Measurements from ENCODE around the gene COL5A2. TPM values are rescaled to one million over a fixed set of nuclear protein-coding genes. Genes with fewer than 3 reads are reported as not detected.

Gene COL5A2
- total RNA-seq, 3 donors from 2014 or later: 4.5 to 58.5 (median 31.8) TPM

DNA sequence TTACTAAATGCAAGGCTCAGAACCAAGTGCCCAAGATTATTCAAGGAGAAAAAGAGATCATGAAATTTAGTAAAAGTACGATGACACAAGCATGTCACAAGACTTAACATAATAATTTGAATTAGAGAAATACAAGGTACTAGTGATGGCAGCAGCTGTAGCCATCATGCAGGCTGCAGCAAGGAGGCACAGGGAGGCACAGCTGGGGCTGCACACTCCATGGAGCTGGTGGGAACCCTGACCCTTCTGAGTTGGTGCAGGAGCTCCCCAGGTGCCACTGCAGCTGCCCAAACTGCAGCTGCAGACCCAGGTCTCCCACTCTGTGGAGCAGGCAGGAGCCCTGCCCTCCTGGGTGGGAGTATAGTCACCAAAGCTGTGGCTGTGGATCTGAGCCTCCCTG, 159.4 kb downstream of the COL5A2 start:
- Histone ChIP-seq H3K9me3 (no peaks in the 10 kb centered on the region), H3K36me3 (ENCODE audit: low read depth) (no peaks in the 10 kb centered on the region), H3K4me3 (no peak overlapping the region), H3K4me1 (ENCODE audit: low read depth) (no peaks in the 10 kb centered on the region)
- ATAC-seq (no peak), DNase-seq (no peak)
- intact Hi-C loops (cut with DNase I, micrococcal nuclease): no loop called here
- TF ChIP-seq, protein P1, sequence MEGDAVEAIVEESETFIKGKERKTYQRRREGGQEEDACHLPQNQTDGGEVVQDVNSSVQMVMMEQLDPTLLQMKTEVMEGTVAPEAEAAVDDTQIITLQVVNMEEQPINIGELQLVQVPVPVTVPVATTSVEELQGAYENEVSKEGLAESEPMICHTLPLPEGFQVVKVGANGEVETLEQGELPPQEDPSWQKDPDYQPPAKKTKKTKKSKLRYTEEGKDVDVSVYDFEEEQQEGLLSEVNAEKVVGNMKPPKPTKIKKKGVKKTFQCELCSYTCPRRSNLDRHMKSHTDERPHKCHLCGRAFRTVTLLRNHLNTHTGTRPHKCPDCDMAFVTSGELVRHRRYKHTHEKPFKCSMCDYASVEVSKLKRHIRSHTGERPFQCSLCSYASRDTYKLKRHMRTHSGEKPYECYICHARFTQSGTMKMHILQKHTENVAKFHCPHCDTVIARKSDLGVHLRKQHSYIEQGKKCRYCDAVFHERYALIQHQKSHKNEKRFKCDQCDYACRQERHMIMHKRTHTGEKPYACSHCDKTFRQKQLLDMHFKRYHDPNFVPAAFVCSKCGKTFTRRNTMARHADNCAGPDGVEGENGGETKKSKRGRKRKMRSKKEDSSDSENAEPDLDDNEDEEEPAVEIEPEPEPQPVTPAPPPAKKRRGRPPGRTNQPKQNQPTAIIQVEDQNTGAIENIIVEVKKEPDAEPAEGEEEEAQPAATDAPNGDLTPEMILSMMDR (IDR thresholded peaks at IDR 0.05): no peak

DNA sequence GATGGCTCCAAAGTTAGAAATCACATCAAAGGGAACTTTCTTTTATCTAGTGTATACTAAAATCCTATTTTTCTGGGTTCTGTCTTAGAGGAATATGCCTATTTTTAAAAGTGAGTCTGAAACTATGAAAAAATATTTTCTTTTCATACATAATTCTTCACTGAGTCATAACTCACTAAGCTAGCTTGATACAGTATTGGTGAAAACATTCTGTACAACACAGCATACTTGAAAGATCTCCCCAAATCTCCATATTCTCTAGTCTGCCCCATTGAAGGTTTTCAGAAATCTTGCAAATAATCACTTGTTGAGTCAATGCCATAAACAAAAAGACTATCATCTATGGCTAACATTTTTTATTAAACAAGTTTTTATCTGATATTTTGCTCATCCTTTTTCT, 160.9 kb downstream of the COL5A2 start:
- intact Hi-C loops (cut with DNase I, micrococcal nuclease): no loop called here
- Histone ChIP-seq H3K36me3 (ENCODE audit: low read depth) (no peaks in the 10 kb centered on the region), H3K9me3 (no peaks in the 10 kb centered on the region), H3K4me3 (no peak overlapping the region), H3K4me1 (ENCODE audit: low read depth) (no peaks in the 10 kb centered on the region)
- TF ChIP-seq, protein P1 (IDR thresholded peaks at IDR 0.05): no peak
- ATAC-seq (no peak), DNase-seq (no peak)

DNA sequence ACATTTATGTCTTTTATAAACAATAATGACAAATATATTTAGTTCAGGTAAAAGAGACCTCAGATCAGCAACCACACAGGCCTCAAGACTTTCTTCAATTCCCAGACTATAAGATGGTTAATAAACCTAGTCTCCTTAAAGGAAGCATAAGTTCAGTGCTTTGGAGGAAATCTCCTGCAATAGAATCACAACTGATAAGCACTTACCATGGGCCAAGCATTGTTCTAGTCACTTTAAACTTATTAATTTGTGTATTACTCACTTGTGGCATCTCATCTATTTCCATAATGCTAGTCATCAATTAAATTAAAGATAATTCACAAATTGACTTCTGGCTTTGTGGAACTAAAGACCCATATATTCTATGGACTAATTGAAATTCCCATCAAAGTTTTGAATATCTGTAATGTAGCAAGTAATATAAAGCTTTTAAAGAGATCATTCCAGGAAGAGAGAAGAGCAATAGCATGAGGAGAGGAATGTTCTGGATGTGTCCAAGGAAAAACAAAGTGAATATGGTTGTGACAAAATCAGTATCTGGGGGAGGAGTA, 163.2 kb downstream of the COL5A2 start:
- Histone ChIP-seq H3K9me3 (no peaks in the 10 kb centered on the region), H3K4me1 (ENCODE audit: low read depth) (no peaks in the 10 kb centered on the region), H3K36me3 (ENCODE audit: low read depth) (no peaks in the 10 kb centered on the region), H3K4me3 (no peak overlapping the region)
- TF ChIP-seq, protein P1 (IDR thresholded peaks at IDR 0.05): no peak
- DNase-seq: no peak
- intact Hi-C loops (cut with DNase I, micrococcal nuclease): no loop called here
- ATAC-seq: no peak

DNA sequence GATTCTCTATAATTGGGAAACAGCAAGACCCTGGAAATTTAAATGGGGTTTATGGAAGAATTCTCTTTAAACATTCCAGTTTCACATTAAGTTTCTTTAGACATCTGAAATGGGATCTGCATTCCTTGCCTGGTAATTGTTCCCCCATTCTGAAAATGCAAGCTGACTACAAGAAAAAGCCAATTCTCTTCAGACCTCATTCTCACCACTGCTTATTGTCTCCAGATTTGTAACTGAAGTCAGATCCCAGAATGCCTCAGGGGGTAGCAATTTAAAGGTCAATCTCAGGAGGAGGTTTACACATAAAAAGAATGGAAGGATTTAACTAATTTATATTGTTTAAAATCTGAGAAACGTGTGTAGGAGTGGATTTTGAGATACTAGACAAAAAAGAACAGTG, 164.2 kb downstream of the COL5A2 start:
- H3K4me1 ChIP-seq (ENCODE audit: low read depth): no peaks in the 10 kb centered on the region
- intact Hi-C loops (cut with DNase I, micrococcal nuclease): no loop called here
- DNase-seq (no peak), ATAC-seq (no peak)
- TF ChIP-seq, protein P1 (IDR thresholded peaks at IDR 0.05): no peak
- no peaks in the 10 kb centered on the region for H3K36me3 ChIP-seq (ENCODE audit: low read depth)
- no peaks in the 10 kb centered on the region for H3K9me3 ChIP-seq
- H3K4me3 ChIP-seq: no peak overlapping the region

DNA sequence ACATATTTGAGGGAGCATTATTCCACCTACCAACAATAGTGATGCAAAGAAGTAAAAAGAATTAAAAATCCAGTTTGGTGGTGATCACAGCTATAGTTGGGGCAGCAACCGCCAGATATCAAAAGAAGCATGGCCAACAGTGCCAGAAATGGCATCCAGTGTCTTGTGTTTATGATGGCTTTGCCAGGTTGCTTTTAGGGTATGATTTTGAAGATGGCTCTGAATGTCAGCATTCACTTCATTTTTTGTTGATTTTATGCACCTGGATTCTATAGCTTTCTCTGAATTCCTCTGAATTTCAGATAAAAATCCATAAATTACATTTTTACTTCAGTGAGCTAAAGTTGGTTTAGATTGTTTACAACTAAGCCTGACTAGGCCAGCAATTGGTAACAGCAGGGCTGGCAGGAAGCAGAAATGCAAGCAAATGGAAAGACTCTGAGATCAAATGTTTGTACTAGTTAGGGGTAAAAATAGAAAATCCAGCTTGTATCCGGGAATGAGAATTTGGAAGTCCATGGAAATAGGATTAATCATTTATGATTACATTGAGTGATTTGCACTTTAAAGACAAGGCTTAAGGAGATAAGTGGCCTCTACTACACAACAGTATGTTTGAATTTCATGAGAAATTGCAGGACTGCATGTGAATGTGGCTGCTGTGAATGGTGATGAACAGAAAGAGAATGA, 165.0 kb downstream of the COL5A2 start:
- Histone ChIP-seq H3K36me3 (ENCODE audit: low read depth) (no peaks in the 10 kb centered on the region), H3K4me3 (no peak overlapping the region)
- no peak for ATAC-seq

More for the DNA sequence above, 165.0 kb downstream of the COL5A2 start:
- intact Hi-C loops (cut with DNase I, micrococcal nuclease): no loop called here
- no peak for DNase-seq
- H3K9me3 ChIP-seq: no peaks in the 10 kb centered on the region
- no peaks in the 10 kb centered on the region for H3K4me1 ChIP-seq (ENCODE audit: low read depth)
- TF ChIP-seq, protein P1 (IDR thresholded peaks at IDR 0.05): no peak

All from mucosa of descending colon (tissue), 3 donors.